Ovary (tissue), 9 donors: Measurements from ENCODE around the gene HRC. TPM values are rescaled to one million over a fixed set of nuclear protein-coding genes. Genes with fewer than 3 reads are reported as not detected.

Source experiments
- DNase-seq, 5 donors: peaks; one replicate each; pipeline ENCODE4 v3.0.0-alpha.2; 2019 to 2020
- H3K27ac ChIP-seq, 2 donors: fragments of 200-600 bp; one replicate each; pipeline versions ENCODE4 v1.5.1 to v1.8.0; 2019 to 2022
- H3K27me3 ChIP-seq: fragments of 200-600 bp; one replicate; pipeline ENCODE4 v1.8.0; 2022
- H3K36me3 ChIP-seq: fragments of 200-600 bp; sonication (generic); one replicate; pipeline ENCODE4 v1.5.1; 2019
- H3K4me1 ChIP-seq: one replicate; pipeline ENCODE4 v1.8.1; 2013; ENCODE audit warnings: mild to moderate bottlenecking, moderate library complexity; ENCODE audit not compliant: insufficient read depth
- H3K4me3 ChIP-seq: fragments of 200-600 bp; sonication (generic); one replicate; pipeline ENCODE4 v1.5.1; 2017
- H3K9me3 ChIP-seq, 2 donors: fragments of 200-600 bp in 1 of 2; sonication (generic) in 1 of 2; one replicate each; pipeline versions ENCODE4 v1.5.1 to v1.8.1; 2013 to 2019; ENCODE audit warnings: mild to moderate bottlenecking in 1 of 2, moderate library complexity in 1 of 2
- CTCF ChIP-seq, 3 donors: fragments of 450-650 bp in 2 of 3; fragments of 200-600 bp in 1 of 3; IDR thresholded peaks; one replicate each; pipeline versions ENCODE4 v1.5.1 to v1.8.0; 2016 to 2022; ENCODE audit warnings: antibody characterized with exemption in 3 of 3, mild to moderate bottlenecking in 1 of 3
- EP300 ChIP-seq: sonication (generic); formaldehyde crosslinking; IDR thresholded peaks from one replicate; pipeline ENCODE4 v1.6.1; 2017; ENCODE audit warnings: antibody characterized with exemption
- POLR2A ChIP-seq: fragments of 450-650 bp; IDR thresholded peaks from one replicate; pipeline ENCODE4 v1.6.1; 2017; ENCODE audit warnings: antibody characterized with exemption, mild to moderate bottlenecking, moderate library complexity
- WGBS, 3 donors: extraction: QIAGEN DNeasy Blood & Tissue Kit in 1 of 3; methylation state at CpG; one replicate each; pipeline versions ENCODE4 v1.1.5 to v1.1.7; 2013 to 2017; 5-methylcytosine and 5-hydroxymethylcytosine counted together
- intact Hi-C, 4 donors: fragments of 100-400 bp; cut with DNase I; formaldehyde crosslinking; loops; one replicate each; pipeline versions ENCODE4 v1.11.0 to v1.15.1; 2022 to 2023
- polyA plus RNA-seq, 2 donors: library from polyadenylated mRNA; stranded (reverse); fragments of 200-250 nt in 1 of 2; fragments of 350-450 nt in 1 of 2; fragmentation: Illumina TruSeq in 1 of 2; extraction: RNeasy Lipid Tissue Mini Kit (QIAGEN cat#74804) in 1 of 2; gene quantifications; one replicate each; pipeline ENCODE4 v1.2.3, GENCODE V29; 2013 to 2014
- total RNA-seq, 7 donors: library from RNA; depleted of rRNA in 2 of 7; stranded (reverse); fragments of >200 nt in 2 of 7; fragmentation: NEBNext Ultra II Directional in 3 of 7; extraction: Animal tissue kit (Norgen Biotek cat#: 25700) in 3 of 7; gene quantifications; one replicate each; pipeline versions ENCODE4 v1.1.0 to v1.2.4, GENCODE V29; 2016 to 2023
- donor health status: DM: no; HTN: no; CAD: no; lungs with moderate emphysema.
- donor health status: DM: no; HTN: no; CAD: no.
- donor health status: Bipolar disorder and iron deficiency.
- donor health status: DM: yes; HTN: yes; CAD: no.
- donor health status: DM: no; HTN: no; CAD: no.
- donor health status: DM: yes; HTN: yes; CAD: no.

HRC gene
- total and polyA plus RNA-seq, 9 donors = 0.36 to 10.5 (median 2.2) TPM

- no peak overlapping the region for H3K27ac ChIP-seq
- TF ChIP-seq EP300 (no peak), CTCF (IDR thresholded peaks at IDR 0.05) (no peak), POLR2A (no peak)
- no peaks in the 10 kb centered on the region for H3K9me3 ChIP-seq
- peak overlapping the region; percentile 23 for H3K4me3 ChIP-seq
- H3K4me1 ChIP-seq = peaks cover 10% of the 10 kb centered on the region
- no peaks in the 10 kb centered on the region for H3K36me3 ChIP-seq
- intact Hi-C loops = no loop called here
- H3K27me3 ChIP-seq = no peaks in the 10 kb centered on the region
- WGBS, 3 donors = 14 to 21% (median 18%) methylated on average over 49 of the region's 49 CpGs
- DNase-seq = peak in 3 of 5 donors; percentile 50 to 57 (median 50)
These were observed 22.1 kb downstream of the HRC start for GRCh38 chr19:49132974-49133609.

GRCh38 chr19:49130325-49130724 lies 24.9 kb downstream of the HRC start:
- Histone ChIP-seq H3K4me1 (peaks cover 12% of the 10 kb centered on the region), H3K36me3 (no peaks in the 10 kb centered on the region), H3K9me3 (no peaks in the 10 kb centered on the region), H3K4me3 (no peak overlapping the region), H3K27ac (no peak overlapping the region), H3K27me3 (no peaks in the 10 kb centered on the region)
- TF ChIP-seq CTCF (IDR thresholded peaks at IDR 0.05) (no peak), POLR2A (no peak), EP300 (no peak)
- intact Hi-C loops = no loop called here
- DNase-seq = no peak
- WGBS, 3 donors = 92 to 95% (median 94%) methylated on average over 24 of the region's 24 CpGs

GRCh38 chr19:49129238-49129583 lies 26.0 kb downstream of the HRC start:
- DNase-seq = no peak
- TF ChIP-seq EP300 = no peak
- no peak for TF ChIP-seq CTCF (IDR thresholded peaks at IDR 0.05)
- no peak for TF ChIP-seq POLR2A
- 32 to 61% (median 34%) methylated on average over 16 of the region's 16 CpGs for whole genome bisulfite sequencing, 3 donors
- H3K4me1 ChIP-seq = peaks cover 9% of the 10 kb centered on the region
- H3K27me3 ChIP-seq = no peaks in the 10 kb centered on the region
- intact Hi-C loops = no loop called here
- H3K4me3 ChIP-seq = no peak overlapping the region
- no peaks in the 10 kb centered on the region for H3K36me3 ChIP-seq
- no peaks in the 10 kb centered on the region for H3K9me3 ChIP-seq
- no peak overlapping the region for H3K27ac ChIP-seq

- peaks cover 9% of the 10 kb centered on the region for H3K4me1 ChIP-seq
- DNase-seq = no peak
- H3K9me3 ChIP-seq = no peaks in the 10 kb centered on the region
- no peak overlapping the region for H3K27ac ChIP-seq
- intact Hi-C loops = no loop called here
- H3K4me3 ChIP-seq = no peak overlapping the region
- H3K36me3 ChIP-seq = no peaks in the 10 kb centered on the region
- no peaks in the 10 kb centered on the region for H3K27me3 ChIP-seq
- TF ChIP-seq POLR2A (no peak), EP300 (no peak), CTCF (IDR thresholded peaks at IDR 0.05) (no peak)
- 35 to 45% (median 43%) methylated on average over 15 of the region's 15 CpGs for WGBS, 3 donors
These were observed 26.5 kb downstream of the HRC start for GRCh38 chr19:49128545-49129237.
